HG02870 (cell line): ENCODE measurements around the gene CPNE9.

Source experiments
- ATAC-seq: cut with Tn5 transposase; IDR thresholded peaks from one replicate; pipeline ENCODE4 v1.9.1; 2021; ENCODE audit warnings: mild to moderate bottlenecking, moderate library complexity; ENCODE audit not compliant: unreplicated experiment

The CPNE9 gene, protein sequence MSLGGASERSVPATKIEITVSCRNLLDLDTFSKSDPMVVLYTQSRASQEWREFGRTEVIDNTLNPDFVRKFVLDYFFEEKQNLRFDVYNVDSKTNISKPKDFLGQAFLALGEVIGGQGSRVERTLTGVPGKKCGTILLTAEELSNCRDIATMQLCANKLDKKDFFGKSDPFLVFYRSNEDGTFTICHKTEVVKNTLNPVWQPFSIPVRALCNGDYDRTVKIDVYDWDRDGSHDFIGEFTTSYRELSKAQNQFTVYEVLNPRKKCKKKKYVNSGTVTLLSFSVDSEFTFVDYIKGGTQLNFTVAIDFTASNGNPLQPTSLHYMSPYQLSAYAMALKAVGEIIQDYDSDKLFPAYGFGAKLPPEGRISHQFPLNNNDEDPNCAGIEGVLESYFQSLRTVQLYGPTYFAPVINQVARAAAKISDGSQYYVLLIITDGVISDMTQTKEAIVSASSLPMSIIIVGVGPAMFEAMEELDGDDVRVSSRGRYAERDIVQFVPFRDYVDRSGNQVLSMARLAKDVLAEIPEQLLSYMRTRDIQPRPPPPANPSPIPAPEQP

DNA sequence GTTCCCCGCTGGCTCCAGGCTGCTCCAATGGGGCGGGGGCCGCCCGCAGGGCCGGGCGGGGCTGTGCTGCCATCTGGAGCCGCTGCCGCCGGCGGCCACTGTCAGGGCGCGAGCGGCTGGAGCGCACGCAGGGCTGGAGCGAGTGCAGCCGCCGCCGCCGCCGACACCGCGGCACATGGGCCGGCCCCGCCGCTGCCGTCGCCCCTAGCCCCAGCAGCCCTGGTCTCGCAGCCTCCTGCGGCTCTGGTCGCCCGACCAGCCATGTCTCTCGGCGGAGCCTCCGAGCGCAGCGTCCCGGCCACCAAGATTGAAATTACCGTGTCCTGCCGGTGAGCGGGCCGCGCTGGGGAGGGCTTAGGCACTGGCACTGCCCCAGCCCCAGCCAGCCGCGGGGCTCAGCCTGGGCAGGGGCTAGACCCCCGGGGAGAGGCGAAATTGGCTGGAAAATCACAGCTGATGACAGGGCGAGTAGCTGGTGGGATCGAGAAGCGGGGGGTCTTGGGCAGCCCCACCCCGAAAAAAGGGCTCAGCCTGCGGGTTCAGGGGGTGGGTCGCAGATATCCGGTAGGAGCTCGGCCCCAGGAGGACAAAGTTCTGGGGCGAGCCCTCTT is at the start of gene CPNE9:
CPNE9 (plus strand) TSS at position 98 of the 611 bp plus-strand sequence; CDS start at position 262, 164 bp downstream.
- no peak for ATAC-seq

DNA sequence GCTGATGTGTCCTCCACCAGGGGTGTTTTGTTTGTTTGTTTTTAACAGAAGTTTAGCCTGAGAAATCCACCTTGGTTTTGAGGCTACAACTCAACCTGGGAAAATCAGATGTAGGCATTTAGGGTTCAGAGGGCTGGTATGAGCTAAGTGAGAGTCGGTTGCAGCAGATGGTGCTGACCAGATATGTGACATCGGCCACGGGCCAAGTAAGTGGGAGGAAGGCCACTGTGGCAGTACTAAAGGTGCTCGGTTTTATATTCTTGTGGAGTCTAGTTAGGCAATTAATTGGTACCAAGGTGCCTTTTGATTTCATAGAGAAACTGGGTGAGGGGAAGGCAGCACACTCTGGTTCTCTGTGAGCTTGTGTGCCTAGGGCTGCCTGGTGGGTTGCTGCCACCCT is 43.8 kb upstream of the CPNE9 start:
- no peak for ATAC-seq

DNA sequence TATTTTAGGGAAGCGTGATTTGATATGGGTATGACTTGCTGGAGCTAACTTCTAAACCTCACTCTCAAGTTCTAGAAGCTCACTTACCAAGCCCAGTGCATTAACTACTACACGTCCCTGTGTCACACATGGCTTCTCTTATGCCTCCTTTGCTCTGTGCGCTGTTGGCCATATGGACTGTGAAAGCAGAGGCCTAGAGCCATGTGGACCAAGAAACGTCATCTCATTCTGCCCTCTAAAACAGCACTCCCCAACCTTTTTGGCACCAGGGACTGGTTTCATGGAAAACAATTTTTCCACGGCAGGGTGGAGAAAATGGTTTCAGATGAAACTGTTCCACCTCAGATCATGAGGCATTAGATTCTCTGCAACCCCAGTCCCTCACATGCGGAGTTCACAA is 42.7 kb upstream of the CPNE9 start:
- no peak for ATAC-seq

DNA sequence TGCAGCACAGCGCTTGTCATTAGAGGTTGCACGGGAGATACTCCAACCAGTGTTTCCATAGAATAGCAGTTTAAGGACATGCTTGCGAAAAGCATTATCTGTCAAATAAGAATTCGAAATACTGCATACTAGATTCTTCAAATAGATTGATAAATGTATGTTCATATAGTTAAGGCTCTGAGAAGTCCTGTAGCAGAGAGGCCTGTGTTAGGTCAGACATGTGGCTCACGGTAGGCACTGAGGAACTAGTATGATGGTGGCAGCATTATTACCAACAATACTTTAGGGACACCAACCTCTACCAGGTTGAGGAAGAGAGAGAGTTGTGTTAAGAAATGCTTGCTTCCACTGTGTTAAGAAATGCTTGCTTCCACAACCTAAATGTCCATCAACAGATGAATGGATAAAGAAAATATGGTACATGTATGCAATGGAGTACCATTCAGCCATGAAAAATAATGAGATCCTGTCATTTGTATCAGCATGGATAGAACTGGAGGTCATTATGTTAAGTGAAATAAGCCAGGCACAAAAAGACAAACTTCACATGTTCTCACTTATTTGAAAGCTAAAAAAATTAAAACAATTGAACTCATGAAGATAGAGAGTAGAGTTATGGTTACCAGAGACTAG is 39.4 kb upstream of the CPNE9 start:
- ATAC-seq: no peak

DNA sequence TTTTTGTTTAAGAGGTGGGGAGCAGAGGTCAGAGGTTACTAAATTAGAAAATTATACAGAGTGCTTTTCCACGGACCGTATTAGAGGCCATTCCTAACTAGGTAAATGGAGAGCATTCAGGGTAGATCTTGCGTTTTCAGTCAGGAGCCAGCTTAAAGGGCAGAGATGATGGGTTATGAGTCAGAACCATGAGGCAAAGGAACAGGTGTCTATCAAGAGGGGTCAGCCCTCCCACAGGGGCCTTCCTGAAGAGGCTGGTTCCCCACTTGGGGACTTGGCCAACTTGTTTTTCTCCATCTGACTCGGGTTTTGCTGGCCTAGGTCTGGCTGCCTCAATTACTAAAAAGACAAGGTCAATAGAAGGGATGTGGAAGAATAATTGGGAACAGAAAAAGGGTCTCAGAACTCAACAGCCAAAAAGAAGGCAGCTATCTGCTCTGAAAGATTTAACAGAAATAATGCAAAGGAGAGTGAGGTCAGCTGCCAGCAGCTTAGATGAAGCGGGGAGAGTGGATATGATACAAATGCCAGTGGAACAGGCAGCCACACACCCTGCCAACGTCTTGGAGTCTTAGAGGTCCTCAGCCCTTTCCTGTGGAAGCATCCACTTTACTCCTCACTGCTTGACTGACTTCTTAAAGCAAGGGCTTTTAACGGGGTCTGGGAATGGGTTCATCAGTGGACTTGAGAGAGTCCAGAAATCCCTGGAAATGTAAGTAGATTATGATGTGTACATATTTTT is 36.8 kb upstream of the CPNE9 start:
- no peak for ATAC-seq

DNA sequence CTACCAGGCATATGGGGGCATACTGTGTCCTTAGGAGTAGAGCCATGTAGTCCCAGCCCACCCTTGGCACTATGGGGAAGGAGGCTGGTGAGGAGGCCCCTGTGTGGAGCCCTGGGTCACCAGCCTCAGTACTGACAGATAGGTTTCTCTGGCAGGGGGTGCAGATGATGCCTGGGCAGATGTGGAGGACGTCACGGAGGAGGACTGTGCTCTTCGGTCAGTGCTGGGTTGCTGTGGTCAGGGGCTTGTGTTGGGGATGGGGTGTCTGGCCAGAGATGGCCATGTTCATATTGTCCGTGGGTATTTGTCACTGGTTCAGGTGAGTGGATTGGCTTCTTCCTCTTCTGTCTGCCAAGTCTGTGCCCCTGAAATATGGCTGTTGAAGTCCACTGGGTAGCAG is 34.4 kb upstream of the CPNE9 start:
- ATAC-seq: no peak

DNA sequence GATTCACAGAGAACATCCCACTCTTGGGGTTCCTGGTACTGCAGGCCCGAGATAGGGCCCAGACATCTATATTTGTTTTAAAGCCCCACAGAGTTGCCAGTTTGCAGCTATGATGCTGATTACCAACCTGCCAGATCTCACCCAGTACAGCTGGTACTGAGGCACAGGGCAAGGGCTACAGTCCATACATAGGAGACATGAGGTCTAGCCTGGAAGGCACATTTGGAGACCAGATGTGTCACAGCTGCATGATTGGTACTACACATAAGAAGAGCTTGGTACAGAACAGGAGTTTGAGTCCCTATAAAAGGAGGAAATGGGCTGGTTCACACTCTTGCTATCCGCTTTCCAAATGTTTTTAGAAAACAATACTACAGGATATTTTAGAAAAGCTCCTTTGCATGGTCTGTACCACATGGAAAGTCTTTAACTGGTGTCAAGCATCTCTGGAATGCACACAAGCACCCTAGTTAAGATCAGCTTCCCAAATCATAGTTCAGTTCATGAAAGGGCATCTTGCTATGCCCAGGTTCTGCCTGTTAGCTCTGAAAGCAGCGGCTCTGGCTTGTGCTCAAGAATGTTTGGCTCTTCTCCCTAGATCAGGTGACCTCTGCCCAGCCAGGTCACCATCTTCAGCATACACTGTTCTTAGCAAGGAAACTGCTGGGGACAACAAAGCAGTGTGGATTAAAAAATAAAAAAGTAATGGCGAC is 33.8 kb upstream of the CPNE9 start:
- no peak for ATAC-seq

DNA sequence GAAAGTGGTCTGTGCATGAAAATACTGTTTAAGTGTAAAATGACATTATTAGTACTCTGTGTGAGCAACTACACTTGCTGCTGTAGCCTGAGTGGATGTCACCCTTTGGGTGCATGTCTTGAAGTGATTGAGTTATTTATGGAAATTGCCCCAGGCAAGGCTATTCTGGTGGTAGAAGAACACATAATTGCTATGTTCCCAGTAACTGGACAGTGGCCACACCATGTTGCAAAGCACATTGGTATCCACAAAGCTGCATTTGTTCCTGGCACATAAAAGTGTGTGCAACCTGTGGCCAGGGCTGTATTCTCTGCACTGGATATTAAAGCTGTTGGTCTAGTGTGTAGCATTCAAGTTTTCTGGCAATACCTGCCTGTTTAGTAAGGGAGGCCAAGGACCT is 30.6 kb upstream of the CPNE9 start:
- no peak for ATAC-seq

DNA sequence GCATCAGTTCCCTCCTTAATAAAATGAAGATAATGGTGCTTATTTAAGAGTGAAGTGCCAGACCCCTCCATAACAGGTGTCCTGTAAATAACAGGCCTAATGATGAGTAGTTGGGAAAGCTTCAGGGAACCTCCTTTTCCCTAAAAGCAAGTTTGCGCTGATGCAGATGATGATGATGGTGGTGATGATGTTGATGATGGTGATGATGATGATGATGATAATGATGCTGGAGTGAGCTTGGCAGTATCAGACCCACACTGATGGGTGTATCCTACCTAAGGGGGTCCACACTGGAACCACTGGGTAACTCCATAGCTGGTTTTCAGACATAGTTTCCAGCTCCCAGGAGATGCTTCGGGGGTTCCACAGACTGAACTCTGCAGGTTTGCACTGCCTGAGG is 29.9 kb upstream of the CPNE9 start:
- no peak for ATAC-seq

DNA sequence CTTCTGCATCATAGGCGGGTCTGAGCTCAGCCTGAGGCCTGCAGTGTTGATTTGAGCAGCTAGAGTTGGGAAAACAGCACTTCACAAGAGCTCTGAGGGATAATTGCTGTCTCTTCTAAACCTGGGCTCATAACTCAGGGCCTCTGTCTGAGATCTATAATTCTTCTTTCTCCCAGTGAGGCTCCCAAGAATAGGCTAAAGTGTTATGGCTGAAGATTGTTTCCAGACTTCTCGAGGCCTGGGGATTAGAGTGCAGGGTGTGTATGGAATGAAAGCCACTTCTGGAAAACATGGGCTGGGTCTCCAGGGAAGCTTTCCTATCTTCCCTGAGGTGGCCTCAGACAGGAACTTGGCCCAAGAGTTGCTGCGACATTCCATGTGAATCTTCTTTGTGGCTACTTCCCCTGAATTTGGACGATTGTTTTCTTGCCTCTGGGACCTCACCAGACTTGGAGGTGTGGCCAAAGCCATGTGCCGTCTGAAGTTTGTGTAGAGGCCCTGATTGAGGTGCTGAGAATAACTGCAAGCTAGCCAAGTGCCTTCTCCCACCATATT is 27.8 kb upstream of the CPNE9 start:
- no peak for ATAC-seq

DNA sequence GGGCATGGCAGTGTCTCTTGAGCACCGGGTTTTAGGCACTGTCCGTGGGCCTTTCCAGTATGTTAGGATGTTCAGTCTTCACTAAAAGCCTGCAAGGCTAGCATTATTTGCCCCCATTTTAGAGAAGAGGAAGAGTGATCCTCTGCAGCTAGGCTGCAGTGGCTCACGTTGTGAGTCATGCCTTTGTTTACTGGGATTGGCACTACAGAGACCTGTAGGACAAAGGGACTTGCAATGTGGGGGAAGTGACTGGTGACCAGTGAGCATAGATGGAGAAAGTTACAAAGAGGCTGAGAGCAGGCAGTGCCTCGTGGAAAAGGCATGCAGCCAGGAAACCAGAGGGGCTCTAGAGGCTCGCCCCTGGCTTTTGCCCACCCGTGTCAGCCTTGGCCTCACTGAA is 26.8 kb upstream of the CPNE9 start:
- no peak for ATAC-seq

DNA sequence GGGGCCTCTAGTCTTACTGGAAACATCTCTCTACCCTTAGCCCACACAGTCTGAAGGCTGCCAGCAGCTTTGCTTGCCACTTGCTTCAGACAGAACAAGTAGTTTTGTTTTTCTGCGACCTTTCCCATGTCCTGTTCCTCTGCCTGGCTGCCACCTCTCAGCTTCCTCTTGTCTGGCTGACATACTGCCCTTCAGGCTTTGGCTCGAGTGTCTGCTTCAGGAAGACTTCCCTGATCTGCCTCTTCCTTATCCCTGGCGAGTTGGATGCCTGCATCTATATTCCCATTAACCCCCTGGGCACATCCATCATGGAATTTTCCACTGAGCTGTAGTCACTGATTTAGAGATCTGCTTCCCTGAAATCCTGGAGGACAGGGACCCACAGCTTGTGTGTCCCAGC is 25.1 kb upstream of the CPNE9 start:
- ATAC-seq: no peak

DNA sequence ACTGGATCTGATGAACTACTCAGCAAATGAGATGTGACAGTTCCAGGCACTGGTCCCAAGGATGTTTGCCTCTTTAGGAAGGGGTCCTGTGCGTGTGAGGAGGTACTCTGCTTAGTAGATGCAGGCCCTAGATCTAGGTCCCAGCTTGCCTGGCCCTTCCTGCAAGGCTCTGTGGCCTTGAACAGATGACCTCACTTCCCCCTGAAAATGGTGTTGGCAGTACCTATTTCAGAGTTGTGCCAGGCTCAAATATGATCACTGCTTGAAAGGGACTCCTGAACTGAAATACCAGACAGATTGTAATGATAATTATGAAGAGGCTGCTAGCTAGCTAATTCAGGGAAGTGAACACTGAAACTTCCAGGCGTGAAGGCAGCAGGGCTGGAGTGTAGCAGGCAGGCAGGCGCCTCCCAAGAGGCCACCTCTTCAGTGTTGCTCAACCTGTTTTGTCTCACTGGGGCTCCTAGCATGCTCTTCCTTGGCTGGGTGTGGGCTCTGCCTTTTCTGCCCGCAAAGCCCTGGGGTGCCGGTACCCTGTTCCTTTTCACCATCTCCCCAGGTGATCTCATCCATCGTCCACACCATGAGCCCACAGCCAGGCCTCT is 24.1 kb upstream of the CPNE9 start:
- no peak for ATAC-seq

DNA sequence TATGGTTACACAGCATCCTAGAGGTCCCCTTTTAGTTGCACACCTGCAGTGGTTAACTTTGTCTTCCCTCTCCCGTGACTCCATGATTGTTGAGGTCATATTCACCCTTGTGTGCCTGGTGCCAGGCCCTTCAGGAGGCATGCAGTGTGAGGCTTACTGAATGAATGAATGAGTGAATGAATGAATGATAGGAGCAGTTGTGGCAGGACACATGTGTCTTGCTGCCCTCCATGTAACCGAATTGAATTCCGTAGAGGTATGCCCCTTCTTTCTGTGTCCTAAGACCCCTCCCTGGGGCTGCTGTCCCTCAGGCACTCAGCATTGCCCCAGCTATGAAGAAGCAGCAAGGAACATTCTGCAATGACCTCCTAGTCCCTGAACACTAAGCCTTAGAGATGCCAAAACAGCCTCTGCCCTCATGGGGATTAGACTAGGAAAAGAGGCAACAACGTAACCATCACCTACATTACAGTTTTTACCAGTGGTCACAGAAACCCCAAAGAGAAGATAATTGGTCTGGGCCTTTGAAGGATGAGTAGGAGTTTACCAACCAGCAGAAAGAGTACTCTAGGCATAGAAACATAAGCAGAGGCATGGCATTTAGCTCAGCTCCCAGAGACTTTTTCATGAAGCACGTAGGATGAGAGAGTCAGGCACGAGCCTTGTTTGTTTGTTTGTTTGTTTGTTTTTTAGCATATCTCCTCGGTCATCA is 22.5 kb upstream of the CPNE9 start:
- no peak for ATAC-seq

DNA sequence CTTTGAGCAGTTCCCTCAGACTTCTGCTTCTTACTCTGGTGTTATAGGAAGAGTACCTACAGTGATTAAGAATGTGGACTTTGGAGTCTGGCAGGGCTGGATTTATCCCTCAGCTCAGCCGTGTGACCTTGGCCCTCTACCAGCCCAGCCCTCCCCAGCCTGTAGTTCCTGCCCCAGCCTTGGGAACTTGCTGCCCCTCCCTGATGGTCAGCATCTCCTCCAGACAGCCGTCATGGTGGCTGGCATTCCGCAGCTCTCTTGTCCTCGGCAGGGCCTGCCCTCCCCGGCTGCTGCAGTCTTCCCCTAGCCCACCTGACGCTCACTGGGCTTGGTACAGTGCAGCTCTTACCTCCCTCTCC is 21.9 kb upstream of the CPNE9 start:
- ATAC-seq: no peak

DNA sequence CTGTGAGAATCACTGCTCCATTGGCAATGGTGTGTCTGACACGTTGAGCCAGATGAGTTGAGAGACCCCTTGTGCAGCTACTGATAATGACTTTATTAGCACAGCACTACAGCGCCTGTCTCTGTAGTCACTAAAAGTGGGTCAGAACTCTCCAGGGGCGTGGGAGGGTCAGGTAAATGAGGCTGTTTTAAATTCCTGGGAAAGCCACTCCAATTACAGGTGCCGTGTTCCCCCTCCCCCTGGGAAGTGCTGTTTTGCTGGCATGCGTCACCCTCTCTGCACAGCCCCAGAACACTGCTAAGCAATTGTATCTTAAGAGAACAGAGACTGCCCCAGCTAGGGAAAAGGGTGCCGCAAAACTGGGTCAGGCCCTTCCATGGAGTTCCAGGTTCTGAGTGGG is 21.5 kb upstream of the CPNE9 start:
- ATAC-seq: no peak

DNA sequence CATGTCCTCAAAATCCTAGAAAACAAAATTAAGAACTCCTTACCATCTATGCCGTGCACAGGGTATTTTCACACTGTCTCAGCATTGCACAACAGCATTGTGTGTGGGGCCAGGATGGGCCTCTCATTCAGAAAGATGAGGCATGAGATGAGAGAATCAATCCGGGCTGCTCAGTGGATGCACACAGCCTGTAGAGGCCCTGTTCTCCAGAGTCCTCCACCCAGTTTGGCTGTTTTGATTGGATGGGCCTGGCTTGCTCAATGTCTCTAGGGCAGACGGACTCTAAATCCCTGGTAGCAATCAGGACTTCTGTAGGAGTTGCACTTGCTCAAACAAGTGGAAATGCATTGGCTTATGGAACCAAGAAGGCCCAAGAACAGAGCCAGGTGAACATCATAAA is 20.2 kb upstream of the CPNE9 start:
- ATAC-seq: no peak

DNA sequence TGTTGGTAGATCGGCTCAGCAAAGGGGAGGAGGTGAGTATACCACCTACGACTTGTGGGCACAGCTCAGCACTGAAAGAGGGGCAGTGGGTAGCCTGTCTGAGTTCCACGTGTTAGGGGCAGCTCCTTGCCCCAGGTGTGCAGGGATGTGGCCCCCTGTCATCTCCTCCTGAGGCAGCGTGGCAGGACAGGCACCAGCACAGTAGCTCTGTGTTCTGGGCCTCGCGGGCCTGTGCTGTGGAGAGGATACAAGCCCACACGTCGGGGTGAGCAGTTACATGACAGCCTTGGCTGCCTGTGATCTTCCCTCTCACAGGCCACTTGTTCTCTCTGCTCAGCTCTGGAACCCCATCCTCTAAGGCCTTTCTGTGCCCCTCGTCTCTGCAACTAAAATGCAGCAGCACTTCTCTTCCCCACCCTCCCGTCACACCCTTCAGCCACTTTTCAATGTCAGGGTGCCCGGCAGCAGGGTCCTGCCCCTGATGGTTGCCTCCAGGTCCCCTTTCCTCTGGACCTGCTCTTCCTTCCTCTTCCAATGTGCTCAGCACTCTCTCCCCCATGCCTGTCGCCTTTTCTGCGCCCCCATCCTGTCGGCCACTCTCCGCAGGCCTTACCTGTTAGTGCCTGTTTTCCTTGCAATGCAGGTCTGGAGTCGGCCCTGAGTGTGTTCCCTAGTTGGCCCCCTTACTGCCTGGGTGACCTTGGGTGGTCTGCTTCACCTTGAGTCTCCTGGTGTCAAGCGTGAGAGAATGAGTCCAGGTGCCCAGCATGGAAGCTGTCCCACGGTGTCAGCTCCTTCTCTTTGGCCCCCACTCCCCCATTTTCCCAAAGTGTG is 18.2 kb upstream of the CPNE9 start:
- no peak for ATAC-seq
